Measurements from ENCODE around the gene SLC25A42.
"Not testable (repeated sequence)": the region's sequence is repeated elsewhere in the genome, so short reads cannot be mapped to it uniquely, and the experiment has no call there.

SLC25A42 gene

DNA sequence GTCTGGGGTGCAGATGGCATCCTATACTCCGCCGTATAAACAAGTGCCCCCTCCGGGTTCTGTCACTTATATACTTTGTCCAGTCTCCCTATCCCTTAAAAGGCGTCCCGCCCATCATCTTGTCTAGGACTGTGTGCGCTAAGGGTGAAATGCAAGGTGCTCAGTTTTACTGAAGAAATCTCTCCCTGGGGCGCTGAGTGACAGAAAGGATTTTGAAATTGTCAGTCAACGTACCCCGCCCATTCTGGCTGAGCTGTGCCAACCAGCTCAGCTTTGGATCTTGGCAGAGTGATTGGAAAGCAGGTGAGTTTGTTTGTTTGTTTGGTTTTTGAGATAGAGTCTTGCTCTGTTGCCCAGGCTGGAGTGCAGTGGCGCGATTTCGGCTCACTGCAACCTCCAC, 78.6 kb downstream of the SLC25A42 start:
- no peak overlapping the region for H3K4me3 Mint-ChIP-seq
- TF ChIP-seq, protein P1, sequence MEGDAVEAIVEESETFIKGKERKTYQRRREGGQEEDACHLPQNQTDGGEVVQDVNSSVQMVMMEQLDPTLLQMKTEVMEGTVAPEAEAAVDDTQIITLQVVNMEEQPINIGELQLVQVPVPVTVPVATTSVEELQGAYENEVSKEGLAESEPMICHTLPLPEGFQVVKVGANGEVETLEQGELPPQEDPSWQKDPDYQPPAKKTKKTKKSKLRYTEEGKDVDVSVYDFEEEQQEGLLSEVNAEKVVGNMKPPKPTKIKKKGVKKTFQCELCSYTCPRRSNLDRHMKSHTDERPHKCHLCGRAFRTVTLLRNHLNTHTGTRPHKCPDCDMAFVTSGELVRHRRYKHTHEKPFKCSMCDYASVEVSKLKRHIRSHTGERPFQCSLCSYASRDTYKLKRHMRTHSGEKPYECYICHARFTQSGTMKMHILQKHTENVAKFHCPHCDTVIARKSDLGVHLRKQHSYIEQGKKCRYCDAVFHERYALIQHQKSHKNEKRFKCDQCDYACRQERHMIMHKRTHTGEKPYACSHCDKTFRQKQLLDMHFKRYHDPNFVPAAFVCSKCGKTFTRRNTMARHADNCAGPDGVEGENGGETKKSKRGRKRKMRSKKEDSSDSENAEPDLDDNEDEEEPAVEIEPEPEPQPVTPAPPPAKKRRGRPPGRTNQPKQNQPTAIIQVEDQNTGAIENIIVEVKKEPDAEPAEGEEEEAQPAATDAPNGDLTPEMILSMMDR (IDR thresholded peaks at IDR 0.05; ENCODE audit: unreplicated experiment in 3 of 3) = no peak
- no peak overlapping the region for H3K27ac Mint-ChIP-seq
- no peaks in the 10 kb centered on the region for H3K36me3 Mint-ChIP-seq (ENCODE audit: low read depth)
- H3K27me3 Mint-ChIP-seq (ENCODE audit: low read depth) = peaks cover 12% of the 10 kb centered on the region
- peaks cover 12% of the 10 kb centered on the region for H3K4me1 Mint-ChIP-seq
- H3K9me3 Mint-ChIP-seq = no peaks in the 10 kb centered on the region

DNA sequence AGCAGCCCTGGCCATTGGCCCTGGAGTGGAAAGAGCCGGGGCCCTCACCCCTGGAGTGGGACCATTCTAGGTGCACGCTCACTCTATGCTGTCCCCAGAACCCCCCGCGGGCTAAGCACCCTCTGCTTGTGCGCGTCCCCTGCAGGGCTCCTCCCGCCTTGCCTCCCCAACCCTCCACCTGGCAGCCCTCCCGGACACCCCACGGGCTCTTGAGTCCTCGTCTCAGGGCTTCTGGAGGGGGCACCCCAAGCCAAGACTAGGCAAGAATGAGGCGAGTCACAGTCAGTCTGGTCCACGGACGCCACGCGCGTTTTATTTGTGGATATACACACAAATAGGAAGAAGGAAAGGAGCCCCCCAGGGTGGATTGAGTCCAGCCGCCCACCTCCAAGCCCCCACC, 81.5 kb downstream of the SLC25A42 start:
- H3K9me3 Mint-ChIP-seq = no peaks in the 10 kb centered on the region
- H3K4me1 Mint-ChIP-seq = no peaks in the 10 kb centered on the region
- peaks cover 6% of the 10 kb centered on the region for H3K27me3 Mint-ChIP-seq (ENCODE audit: low read depth)
- TF ChIP-seq, protein P1 (IDR thresholded peaks at IDR 0.05; ENCODE audit: unreplicated experiment in 3 of 3) = no peak
- H3K36me3 Mint-ChIP-seq (ENCODE audit: low read depth) = no peaks in the 10 kb centered on the region
- H3K4me3 Mint-ChIP-seq = no peak overlapping the region
- no peak overlapping the region for H3K27ac Mint-ChIP-seq

GRCh38 chr19:19145684-19146608, 82.2 kb downstream of the SLC25A42 start:
- H3K27ac Mint-ChIP-seq = no peak overlapping the region
- H3K4me3 Mint-ChIP-seq = no peak overlapping the region
- H3K4me1 Mint-ChIP-seq = no peaks in the 10 kb centered on the region
- H3K27me3 Mint-ChIP-seq (ENCODE audit: low read depth) = peaks cover 6% of the 10 kb centered on the region
- TF ChIP-seq, protein P1 (IDR thresholded peaks at IDR 0.05; ENCODE audit: unreplicated experiment in 3 of 3) = peak; percentile 88 to 94 (median 90)
- H3K9me3 Mint-ChIP-seq = no peaks in the 10 kb centered on the region
- no peaks in the 10 kb centered on the region for H3K36me3 Mint-ChIP-seq (ENCODE audit: low read depth)

DNA sequence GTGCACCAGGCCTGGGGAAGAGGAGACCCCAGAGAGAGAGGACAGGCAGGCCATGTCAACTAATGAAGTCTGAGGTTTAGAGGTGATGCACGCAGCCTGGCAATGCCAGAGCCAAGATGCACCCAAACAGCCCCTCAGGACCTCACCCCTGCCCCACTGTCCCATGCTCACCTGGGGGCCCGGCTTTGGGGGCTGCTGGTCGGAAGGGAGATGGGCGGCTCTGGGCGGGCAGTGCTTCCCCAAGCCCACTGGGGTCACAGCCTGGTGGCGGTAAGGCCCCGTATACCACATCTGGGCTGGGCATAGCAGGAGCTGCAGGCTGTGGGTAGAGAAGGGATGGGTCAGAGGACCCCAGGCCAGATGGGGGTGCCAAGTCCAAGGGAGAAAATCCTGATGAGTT, 83.1 kb downstream of the SLC25A42 start:
- Mint-ChIP-seq H3K27ac (no peak overlapping the region), H3K4me1 (no peaks in the 10 kb centered on the region), H3K9me3 (no peaks in the 10 kb centered on the region), H3K27me3 (ENCODE audit: low read depth) (peaks cover 6% of the 10 kb centered on the region), H3K4me3 (no peak overlapping the region), H3K36me3 (ENCODE audit: low read depth) (no peaks in the 10 kb centered on the region)
- TF ChIP-seq, protein P1 (IDR thresholded peaks at IDR 0.05; ENCODE audit: unreplicated experiment in 3 of 3) = no peak

- no peak overlapping the region for H3K4me3 Mint-ChIP-seq
- H3K27me3 Mint-ChIP-seq (ENCODE audit: low read depth) = peaks cover 5% of the 10 kb centered on the region
- H3K4me1 Mint-ChIP-seq = no peaks in the 10 kb centered on the region
- H3K36me3 Mint-ChIP-seq (ENCODE audit: low read depth) = no peaks in the 10 kb centered on the region
- no peaks in the 10 kb centered on the region for H3K9me3 Mint-ChIP-seq
- H3K27ac Mint-ChIP-seq = no peak overlapping the region
- TF ChIP-seq, protein P1 (IDR thresholded peaks at IDR 0.05; ENCODE audit: unreplicated experiment in 3 of 3) = no peak
Measured at GRCh38 chr19:19147344-19147743, 83.5 kb downstream of the SLC25A42 start.

DNA sequence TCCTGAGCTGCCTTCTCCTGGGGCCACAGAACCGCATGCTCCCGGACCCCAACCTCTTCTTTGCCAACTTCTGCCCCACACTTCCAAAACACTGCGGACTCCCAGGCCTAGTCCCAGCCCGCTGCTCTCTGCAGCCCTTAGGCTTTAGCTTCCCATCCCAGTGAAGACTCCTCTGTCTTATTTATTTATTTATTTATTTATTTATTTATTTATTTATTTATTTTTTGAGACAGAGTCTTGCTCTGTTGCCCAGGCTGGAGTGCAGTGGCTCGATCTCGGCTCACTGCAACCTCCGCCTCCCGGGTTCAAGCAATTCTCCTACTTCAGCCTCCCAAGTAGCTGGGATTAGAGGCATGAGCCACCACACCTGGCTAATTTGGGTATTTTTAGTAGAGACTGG, 84.7 kb downstream of the SLC25A42 start:
- not testable (repeated sequence) for H3K9me3 Mint-ChIP-seq; H3K27me3 Mint-ChIP-seq (ENCODE audit: low read depth); H3K4me3 Mint-ChIP-seq

More for the DNA sequence above, 84.7 kb downstream of the SLC25A42 start:
- not testable (repeated sequence) for H3K27ac Mint-ChIP-seq; H3K4me1 Mint-ChIP-seq; H3K36me3 Mint-ChIP-seq (ENCODE audit: low read depth)

Measured in nephron (organoid).